OCI-LY7 (cell line): Measurements from ENCODE around the gene CD109.

Experiments
- CTCF ChIP-seq: fragments of 200-600 bp; sonication (generic); conservative IDR thresholded peaks from 2 replicates; pipeline ENCODE4 v1.5.1; 2014; ENCODE audit warnings: mild to moderate bottlenecking, antibody characterized with exemption, low read length, moderate library complexity, mixed read lengths
- EZH2phosphoT487 ChIP-seq: fragments of 200-600 bp; sonication (generic); IDR thresholded peaks from 2 replicates; pipeline ENCODE4 v1.6.1; 2018; ENCODE audit warnings: low read depth, borderline replicate concordance, mild to moderate bottlenecking, mixed run types, antibody characterized with exemption, low read length, moderate library complexity, mixed read lengths

GRCh38 chr6:73739096-73739495 lies 43.1 kb downstream of the CD109 start:
- peak; percentile 95 for TF ChIP-seq CTCF
- TF ChIP-seq EZH2phosphoT487 = no peak
